ENCODE results near the gene C22orf31.

Gene C22orf31

DNA sequence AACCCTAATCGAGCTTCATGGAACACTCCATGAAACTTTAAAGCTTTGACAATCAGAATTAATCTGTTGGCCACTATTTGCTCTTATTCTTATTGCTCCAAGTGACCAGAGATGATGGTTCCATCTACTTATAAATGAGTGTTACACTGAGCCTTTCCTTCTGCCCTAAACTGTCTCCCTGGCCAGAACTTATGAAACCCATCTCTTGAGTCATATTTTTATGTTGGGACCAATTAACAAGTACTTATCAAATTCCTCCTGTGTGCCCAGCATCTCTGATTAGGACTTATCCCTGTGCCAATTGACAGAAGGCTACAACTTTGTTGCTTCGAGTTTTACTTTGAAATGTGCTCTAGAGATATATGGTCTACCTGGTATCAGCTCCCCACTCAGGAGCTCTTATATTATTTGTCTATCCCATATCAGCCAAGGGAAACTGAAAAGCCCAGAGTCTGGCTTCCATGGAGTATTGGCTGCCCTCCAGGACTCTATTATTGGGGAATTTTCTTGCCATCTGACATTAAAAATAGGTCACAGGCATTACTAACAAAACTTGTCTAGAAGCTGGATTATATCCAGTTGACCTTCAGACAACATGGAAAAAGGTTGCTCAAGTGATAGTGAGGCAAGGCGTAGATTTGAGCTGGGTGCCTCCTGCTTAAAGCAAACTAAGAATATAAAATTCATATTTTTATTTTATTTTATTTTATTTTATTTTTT is 20.0 kb upstream of the C22orf31 start:
- DNase-seq (ENCODE audit: low read depth) = no peak

DNA sequence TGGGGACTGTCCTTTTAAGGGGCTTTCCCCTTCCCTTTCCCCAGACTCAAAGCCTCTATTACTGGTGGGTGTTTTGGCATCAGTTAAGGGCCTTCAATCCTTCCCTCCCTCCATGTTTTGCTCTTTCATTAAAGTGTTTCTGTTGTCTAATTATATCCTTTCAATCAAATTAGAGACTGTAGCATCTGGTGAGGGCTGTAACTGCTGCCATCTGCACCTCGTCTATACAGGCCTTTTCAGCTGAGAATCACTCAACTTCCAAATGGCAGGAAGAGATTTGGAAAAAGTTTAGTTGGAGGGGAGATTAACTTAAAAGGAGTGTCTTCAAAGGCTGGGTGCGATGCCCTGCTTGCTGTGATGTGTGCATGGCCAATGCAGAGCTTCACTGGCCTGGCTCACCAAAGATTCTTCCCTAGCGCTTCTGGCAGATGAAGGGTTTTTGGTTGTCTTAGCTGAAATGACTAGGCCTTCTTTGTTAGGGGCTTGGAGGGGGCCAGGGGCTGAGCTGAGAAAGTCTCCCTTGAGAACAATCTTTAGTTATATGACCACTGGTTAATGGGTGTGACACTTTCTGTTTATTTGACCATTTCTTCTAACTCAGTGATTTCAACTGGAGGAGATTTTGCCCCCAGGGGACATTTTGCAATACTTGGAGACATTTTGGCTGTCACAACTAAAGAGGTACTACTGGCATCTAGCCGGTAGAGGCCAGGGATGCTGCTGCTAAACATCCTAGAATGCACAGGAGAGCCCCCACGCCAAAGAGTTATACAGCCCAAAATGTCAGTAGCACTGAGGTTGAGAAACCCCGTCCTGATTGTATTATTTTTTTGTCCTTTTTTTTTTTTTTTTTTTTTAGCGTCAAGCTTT is 18.7 kb upstream of the C22orf31 start:
- DNase-seq (ENCODE audit: low read depth) = peak; percentile 50

DNA sequence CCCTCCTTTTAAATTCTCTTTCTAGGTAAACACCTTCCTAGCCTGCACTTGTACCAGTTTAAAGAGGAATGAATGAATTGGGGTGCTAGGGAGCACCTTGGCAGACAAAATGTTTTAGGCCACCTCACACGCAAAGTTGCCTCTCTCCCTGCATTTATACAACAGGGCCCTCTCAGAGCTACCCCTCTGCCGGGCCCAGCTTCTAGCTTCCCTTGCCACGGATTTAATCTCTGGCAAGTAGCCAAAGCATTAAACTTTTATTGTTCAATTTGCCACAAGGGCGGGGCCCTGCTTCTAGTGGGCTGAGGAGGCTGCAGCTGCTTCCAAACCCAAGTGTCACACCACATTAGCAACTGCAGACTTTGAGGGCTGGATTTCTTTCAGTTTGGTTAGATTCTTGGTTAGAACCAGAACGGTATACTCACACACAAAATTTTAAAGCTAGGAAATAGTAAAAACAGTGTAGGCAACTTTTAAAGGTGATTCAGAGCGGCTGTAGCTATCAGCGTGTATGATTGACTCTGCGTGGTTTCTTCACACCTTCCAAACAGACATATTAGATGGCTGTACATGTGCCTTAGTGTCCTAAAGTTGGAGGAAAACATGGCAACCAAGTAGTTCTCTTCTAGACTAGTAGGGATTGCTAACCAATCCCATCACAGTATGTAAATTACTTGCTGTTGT is 17.7 kb upstream of the C22orf31 start:
- DNase-seq (ENCODE audit: low read depth) = peak; percentile 47

DNA sequence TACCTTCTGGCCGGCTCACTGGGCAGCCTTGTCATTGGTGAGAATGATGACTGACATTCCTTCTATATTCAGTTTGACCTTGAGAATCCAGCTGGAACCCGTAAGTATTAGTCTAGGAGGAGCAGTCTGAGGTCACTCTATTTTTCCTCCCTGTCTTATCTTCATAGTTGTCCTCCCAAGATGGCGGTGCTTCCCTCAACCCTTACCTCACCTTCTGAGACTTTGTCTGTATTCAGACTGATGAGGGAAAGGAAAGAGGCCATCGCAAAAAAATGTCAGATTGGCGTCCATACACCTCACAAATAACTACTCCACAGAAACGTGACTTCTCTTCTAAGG is 17.2 kb upstream of the C22orf31 start:
- DNase-seq (ENCODE audit: low read depth) = no peak

DNA sequence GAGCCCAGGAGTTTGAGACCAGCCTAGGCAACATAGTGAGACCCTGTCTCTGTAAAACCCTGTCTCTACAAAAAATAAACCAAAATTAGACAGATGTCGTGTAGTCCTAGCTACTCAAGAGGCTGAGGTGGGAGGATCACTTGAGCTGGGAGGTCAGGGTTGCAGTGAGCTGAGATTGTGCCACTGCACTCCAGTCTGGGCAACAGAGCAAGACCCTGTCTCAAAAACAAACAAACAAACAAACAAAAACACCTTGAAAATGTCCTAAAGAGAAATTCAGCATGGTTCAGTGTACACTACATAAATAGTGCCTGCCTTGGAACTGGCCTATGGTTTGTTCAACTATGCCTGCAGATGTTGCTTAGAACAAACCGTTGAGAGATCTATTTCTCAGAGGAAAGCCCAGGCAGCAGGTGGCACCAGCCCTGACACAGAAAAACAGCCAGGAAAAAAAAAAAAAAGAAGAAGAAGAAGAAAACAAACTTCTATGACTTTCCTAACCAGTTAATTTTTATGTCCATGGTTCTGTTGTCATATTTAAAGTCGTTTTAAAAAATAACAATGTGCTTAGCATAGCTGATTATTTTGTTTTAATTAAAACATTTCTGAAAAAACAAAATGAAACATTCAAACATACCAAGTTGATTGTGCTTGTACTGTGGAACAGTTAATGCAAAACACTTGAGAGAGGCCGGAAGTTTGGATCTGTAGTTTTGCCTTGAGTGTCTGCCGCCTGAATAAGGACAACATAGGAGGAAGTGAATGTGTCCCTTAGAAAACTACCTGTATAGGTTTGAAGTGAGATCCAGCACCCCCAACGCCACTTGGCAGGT is 16.6 kb upstream of the C22orf31 start:
- DNase-seq (ENCODE audit: low read depth) = no peak

DNA sequence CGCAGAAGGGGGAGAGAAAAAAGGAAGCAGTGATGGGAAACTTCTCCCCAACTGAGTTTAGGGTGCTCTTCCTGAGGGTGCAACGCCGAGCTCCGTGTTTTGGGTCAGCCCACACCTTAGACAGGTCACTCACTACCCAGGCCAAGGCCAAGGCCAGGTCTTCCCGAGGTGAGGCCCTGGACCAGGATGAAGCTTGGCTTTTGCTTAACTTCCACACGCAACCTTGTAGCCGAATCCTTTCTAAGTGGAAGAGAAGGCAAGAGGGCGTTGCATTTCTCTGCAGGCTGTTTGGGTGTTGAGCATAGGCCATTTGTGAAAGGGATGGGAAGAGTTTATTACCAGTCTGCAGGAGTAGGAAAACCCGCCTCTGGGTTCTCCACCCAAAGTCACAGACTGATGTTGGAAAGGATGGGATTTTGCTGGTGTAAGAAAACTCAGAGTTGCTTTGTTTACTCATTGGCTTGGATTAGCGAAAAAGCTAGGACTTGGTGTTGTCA is 12.7 kb upstream of the C22orf31 start:
- no peak for DNase-seq (ENCODE audit: low read depth)

DNA sequence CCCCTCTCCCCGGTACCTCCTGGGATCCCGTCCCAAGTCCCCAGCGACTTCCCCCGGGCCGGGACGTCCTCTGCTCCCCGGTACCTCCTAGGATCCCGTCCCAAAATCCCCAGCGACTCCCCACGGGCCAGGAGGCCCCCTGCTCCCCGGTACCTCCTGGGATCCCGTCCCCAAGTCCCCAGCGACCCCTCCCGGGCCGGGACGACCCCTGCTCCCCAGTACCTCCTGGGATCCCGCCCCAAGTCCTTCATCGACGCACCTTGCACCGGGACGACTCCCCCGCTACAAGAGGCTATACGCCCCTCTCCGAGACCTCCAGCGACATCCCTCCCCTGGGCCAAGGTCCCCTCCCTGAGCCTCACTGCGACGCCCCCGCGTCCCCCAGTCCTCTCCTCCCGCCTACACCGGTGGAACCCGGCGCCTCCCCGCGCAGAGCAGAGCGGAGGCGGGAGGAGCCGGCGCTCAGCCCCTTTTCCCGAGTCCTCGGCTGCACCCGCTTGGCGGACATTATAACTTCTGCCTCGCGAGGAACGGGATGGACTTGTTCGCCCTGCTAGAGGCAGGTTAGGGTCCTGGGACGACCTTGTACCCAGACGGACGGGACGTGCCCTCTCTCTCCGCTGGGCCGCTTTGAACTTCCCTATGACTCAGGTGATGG is 12.1 kb upstream of the C22orf31 start:
- DNase-seq (ENCODE audit: low read depth) = peak; percentile 16

- DNase-seq (ENCODE audit: low read depth) = no peak
These were observed 11.5 kb upstream of the C22orf31 start, which contains the start of gene KREMEN1 for GRCh38 chr22:29072979-29073617. TSS of gene KREMEN1 (plus strand) at chr22:29073035. CDS start at chr22:29073131, 96 bp downstream.

GRCh38 chr22:29072193-29072978 is 10.8 kb upstream of the C22orf31 start:
- DNase-seq (ENCODE audit: low read depth) = peak; percentile 71

- peak; percentile 15 for DNase-seq (ENCODE audit: low read depth)
These were observed 9.8 kb upstream of the C22orf31 start for GRCh38 chr22:29071261-29072045.

- no peak for DNase-seq (ENCODE audit: low read depth)
These were observed 8.9 kb upstream of the C22orf31 start for GRCh38 chr22:29070490-29070889.

GRCh38 chr22:29069463-29069862 is 7.8 kb upstream of the C22orf31 start:
- DNase-seq (ENCODE audit: low read depth) = no peak

DNA sequence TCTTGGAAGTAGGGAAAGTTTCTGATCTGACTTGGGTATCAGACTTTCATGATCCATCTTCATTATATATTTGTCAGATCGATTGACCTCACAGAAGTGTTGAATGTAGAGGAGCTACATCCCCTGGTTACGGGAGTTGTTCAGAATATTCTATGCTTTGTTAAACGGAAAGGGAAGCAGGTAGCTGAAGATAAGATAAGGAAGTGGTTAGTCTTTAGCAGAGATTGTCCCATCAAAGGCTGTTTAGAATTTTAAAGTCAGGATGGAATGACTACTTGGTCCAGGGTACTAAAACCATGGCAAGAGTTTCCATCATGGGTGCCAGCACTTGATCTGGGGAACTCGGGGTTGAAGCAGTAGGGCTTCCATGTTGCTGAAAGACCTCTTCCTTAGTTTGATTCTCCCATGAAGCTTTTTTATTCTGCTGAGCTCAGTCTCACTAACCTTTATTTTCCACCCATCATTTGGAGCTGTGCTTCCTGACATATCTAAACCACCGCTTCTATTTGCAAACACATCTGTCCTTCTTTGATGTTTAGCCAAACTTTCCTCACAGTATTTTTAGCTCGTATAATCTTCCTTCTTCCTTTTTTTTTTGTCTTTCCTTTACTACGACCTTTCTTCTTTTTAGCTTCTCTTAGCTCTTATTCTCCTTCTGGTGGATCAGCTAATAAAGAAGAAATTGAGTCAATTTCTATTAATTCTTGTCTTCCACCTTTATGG is 4.0 kb upstream of the C22orf31 start:
- DNase-seq (ENCODE audit: low read depth) = no peak

GRCh38 chr22:29062286-29062821 is 723 bp upstream of the C22orf31 start:
- DNase-seq (ENCODE audit: low read depth) = peak; percentile 20

DNA sequence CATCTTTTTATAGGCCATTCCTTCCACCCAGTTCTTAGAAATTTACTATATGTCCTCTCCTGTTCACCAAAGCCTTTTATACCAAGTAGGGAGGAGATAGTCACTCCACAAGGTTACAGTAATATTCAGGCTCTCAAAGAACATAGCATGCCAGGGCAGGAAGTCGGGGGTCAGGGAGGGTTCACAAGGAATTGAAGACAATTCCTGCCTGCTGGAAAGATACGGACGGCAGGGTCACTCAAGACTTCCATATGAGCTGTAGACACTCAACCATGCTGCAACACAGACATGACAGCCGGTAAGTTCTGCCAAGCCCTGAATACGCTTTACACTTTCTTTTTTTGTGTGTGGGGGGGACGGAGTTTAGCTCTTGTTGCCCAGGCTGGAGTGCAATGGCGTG is 700 bp downstream of the C22orf31 start:
- no peak for DNase-seq (ENCODE audit: low read depth)

- no peak for DNase-seq (ENCODE audit: low read depth)
These were observed 1.3 kb downstream of the C22orf31 start for GRCh38 chr22:29060251-29060869.

DNA sequence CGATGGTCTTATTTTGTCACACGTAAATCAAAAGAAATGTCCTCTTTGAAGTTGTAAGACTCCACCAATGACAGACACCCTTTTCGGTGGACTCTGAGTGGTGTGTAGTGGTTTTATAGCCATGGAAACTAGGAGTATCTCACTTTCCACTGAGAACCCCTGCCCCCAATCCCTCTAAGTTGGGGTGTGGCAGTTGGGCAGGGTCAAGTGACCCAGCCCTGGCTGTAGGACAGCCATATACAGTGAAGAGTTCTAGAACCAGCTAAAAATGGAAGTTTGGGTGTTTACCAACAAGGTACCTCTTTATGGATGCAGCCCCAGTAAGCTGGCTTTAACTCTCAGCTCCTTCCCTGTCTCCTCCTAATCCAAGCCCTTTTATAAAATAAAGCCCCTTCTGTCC is 5.2 kb downstream of the C22orf31 start:
- DNase-seq (ENCODE audit: low read depth) = no peak

All from EH (cell line).